ENCODE results near the gene INTS15.

Gene INTS15

GRCh38 chr7:6643915-6644625, 54.2 kb downstream of the INTS15 start:
- no peak for DNase-seq

DNA sequence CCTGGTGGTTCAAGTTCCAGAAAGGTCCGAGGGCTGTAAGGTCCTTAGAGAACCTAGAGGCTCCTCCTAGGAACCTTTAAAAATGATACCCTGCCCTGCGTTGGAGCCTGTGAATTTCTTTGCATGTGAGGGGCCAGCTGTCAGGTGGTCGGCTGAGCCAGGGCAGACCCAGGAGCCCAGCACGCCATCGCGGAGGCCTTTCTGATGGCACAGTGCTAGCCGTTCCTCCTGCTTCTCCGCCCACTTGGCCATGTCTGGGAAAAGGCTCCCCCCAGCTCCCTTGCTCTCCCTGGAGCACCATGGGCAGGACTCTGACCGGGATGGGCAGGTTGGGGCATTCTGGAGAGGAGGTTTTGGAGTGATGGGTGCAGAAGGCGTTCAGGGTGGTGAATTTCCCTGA, 54.9 kb downstream of the INTS15 start:
- no peak for DNase-seq

DNA sequence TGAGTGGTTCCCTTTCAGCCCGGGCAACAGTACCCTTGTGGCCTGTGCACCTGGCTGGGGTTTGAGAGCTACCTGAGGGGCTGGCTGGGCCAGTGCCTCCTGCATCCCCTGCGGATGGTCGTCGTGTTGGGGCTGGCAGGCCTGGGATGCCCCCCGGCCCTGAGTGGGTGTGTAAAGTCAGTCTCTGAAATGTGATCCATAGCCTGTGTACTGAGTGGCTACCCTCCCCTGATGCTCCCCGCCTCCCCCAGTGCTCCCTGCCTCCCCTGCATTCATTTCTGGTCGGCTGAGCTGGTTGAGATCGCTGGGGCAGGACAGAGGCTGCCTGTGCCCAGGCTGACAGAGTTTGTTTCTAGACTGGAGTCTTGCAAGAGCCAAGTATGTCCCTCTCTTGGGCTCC, 56.6 kb downstream of the INTS15 start:
- DNase-seq: no peak

DNA sequence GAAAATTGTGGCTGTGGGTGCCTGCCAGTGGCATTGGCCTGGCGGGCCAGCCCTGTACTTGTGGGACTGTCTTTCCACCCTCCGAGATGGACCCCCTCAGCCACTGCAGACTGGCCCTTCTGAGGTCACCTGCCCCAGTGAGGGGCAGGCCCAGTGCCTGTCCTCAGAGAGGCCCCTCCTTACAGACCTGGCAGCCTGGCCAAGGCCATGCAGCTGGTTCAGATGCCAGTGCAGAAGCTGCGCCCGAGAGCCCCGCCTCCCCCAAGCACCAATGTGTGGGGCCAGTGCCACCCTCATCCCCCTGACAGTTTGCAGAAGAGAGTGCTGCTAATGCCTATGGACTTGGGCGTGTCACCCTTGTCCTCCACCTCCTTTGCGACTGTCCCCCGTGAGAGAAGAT, 57.3 kb downstream of the INTS15 start:
- no peak for DNase-seq

DNA sequence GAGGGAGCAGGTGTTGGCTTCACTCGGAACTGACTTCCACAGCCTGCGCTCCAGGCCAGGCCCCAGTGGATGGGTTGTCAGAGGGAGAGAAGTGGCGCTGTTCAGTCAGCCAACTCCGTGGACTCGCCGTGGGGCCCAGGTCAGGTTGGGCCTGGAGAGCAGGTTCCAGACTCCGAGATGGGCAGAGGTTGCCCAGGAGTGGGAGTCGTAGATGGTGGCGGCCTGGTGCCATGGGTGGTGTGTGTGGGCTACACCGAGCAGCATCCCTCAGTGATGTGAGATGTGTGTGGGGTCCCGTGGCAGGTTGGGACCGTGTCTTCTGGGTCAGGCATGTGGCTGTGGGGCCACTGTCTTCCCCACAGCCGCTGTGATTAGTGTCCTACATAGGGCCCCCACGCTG, 57.7 kb downstream of the INTS15 start:
- no peak for DNase-seq

- DNase-seq: no peak
Observed at GRCh38 chr7:6648066-6648814, 58.4 kb downstream of the INTS15 start.

DNA sequence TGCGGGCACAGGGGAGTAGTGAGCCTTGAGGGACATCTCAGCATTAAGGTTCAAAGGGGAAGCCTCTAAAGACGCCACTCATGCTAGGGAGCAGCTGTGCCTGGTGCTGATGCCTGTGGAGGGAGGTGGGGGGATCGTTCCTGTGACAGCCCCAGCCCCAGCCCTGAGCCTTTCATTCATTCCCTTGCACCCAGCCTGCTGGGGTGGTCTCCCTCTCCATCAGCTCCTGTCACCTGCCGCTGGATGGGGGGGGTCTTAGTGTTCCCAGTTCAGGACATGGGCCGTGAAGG, 58.9 kb downstream of the INTS15 start:
- DNase-seq: no peak

- DNase-seq: no peak
Observed at GRCh38 chr7:6649241-6649961, 59.6 kb downstream of the INTS15 start.

DNA sequence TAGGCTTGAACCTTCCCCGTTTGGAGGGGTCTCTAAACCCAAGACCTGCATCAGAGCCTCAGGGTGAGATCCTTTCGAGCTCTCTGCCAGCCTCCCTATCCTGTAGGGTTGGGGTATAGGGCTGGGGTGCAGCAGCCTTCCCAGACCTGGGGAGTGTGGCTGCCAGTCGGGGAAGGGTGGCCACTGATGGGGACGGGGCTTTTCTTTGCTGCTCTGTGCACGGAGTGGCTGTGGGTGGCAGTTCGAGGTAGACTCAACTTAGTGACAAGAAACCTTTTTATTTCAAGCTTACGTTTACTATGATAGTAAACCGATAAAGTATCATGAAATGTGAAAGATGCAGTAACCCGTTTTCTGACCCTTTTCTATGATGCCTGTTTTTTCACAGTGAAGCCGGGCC, 60.3 kb downstream of the INTS15 start:
- no peak for DNase-seq

DNA sequence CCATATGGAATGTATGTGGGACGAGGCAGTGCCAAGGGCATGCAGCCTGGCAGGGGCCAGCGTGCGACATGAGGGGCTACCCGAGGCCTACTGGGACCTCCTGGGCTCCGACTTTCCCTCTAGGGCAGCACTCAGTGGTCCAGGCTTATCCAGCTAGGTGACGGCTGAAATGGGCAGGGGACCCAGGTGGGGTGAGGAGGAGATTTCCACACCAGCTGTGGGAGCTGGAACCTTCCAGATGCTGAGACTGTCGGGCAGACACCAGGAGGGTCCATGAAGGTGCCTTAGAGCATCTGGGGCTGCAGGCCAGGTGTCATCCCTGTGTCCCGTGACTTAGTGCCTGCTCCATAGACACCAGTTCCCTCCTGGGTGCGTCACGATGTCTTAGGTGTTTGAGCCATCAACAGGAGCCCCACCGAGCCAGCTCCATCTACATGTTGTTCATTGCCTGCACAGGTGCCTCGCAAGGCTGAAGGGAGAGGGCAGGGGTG, 60.7 kb downstream of the INTS15 start:
- no peak for DNase-seq

GRCh38 chr7:6651851-6652445, 62.1 kb downstream of the INTS15 start:
- no peak for DNase-seq

GRCh38 chr7:6652446-6653011, 62.7 kb downstream of the INTS15 start:
- no peak for DNase-seq

GRCh38 chr7:6653071-6654003, 63.5 kb downstream of the INTS15 start:
- no peak for DNase-seq

GRCh38 chr7:6654113-6654841, 64.5 kb downstream of the INTS15 start:
- no peak for DNase-seq

DNA sequence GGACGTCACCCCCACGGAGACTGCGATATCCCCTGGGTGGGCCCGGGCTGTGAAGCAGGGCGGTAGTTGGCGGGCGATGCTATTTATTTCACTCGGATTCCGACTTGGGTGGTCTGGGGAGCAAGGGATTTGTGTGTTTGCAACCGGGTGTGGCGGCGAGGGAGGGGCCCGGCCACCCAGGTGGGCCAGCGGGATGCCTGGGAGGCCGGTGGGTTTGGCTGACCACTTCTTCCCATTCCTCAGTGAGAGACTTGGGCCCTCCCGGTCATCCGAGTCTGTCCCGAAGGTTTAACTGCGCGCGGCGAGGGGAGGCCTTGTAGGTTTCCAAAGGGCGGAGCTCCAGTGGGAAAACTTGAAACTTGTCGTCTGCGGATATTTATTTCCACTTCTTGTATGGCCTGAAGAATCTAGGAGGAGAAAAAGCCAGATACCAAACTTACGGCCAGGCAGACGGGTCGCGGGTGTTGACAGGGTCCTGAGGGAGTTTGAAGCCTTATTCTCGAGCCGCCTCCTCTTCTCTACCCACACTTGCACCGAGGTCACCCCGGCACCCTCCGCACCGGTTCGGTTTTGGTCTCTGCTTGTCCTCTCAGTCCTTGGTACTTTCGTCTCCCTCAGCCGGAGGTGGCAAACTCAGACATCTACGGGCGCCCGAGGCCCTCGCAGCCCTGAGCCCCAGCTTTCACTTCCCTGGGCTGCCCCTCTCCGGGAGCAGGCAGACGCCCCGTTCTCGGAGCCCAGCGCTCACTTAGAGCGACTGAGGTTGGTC, 65.2 kb downstream of the INTS15 start:
- DNase-seq: no peak

DNA sequence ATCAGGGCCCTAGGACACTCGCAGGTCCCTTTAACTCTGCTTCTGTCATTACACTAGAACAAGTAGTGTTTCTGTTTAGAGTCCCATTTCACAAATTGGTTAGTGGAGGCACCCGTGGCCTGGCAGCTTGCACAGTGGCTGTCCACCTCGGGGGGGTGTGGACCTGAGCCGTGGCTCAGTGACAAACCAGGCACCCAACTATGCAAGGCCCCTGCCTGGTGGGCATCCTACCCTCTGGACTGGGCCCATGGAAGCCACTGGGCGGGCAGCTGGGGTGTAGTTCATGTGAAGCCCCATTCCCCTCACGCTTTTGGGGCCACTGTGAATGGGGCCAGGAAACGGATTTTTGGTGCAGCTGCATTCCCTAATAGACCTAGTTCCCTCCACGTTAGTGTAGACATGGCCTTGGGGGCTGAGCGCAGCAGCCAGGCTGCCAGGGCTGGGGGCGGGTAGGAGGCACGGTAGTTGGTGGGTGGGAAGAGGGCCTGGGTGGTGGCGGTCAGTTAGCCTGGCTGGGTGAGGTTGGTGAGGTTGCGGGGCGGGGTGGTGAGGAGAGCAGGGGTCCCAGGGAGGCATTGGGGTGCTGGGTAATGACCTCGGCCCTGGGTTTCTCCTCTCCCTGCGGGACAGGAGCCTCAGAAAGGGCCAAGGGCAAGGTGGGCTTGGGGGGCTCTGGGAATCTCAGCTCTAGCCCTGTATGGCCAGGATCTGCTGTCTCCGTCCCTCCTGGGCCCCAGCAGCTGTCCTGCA, 66.0 kb downstream of the INTS15 start:
- DNase-seq: no peak

DNA sequence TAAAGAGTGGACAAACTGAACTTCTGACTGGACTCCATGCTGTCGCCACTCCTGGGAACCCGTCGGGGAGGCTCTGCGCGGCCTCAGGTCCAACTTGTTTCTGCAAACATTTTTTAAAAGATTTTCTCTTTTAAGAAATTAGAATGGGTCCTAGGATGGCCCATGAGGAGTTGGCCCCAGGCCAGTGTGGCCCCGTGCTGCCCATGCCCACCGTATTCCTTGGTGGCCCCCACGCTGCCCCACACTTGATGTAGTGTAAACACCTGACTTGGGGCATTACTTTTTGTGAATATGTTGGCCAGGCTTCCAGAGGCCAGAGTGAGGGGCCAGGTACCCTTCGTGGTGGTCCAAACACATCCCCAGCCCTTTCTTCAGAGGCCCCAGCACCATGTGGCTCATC, 66.6 kb downstream of the INTS15 start:
- DNase-seq: no peak

Data from CD4-positive, alpha-beta T cell treated with Interleukin-6 for 4 hours (primary cell).